IMR-90 (cell line): ENCODE measurements around the gene CLIC3. TPM values are rescaled to one million over a fixed set of nuclear protein-coding genes. Genes with fewer than 3 reads are reported as not detected.

Source experiments
- ATAC-seq: fragments of 200-7000 bp; cut with Tn5 transposase; 2 replicates; pipeline ENCODE4 v1.9.1; 2020; ENCODE audit warnings: low read depth, mild to moderate bottlenecking, moderate library complexity
- BruUV-seq: library from RNA; stranded (reverse); fragments of 400-500 nt; replicated peaks from 2 replicates; lab custom pipeline; 2021; lab: Mats Ljungman, UMichigan
- CTCF ChIA-PET: fragments of 300-600 bp; formaldehyde crosslinking; extraction: SDS; loops from one replicate; lab custom pipeline; 2021; ENCODE audit warnings: antibody characterized with exemption; lab: Yijun Ruan, JAX
- POLR2A ChIA-PET: fragments of 300-600 bp; sonication (Branson Sonifier 250); formaldehyde crosslinking; loops from one replicate; lab custom pipeline; 2022; ENCODE audit warnings: antibody characterized with exemption; ENCODE audit not compliant: unreplicated experiment; lab: Charles Lee
- DNase-seq: peaks from one replicate; pipeline ENCODE4 v3.0.0; 2013
- H2AFZ ChIP-seq: replicated peaks from 2 replicates; pipeline ENCODE3; 2013; ENCODE audit warnings: low read length, mild to moderate bottlenecking; ENCODE audit not compliant: poor library complexity
- H2AK5ac ChIP-seq: 2 replicates; pipeline ENCODE4 v1.6.1; 2013; ENCODE audit warnings: low read depth, low read length, inconsistent platforms
- H2AK9ac ChIP-seq: replicated peaks from 2 replicates; pipeline ENCODE3; 2013; ENCODE audit warnings: mild to moderate bottlenecking, low read depth, low read length, moderate library complexity; ENCODE audit not compliant: poor library complexity
- H2BK120ac ChIP-seq: 2 replicates; pipeline ENCODE4 v1.6.1; 2013; ENCODE audit warnings: low read depth, low read length, inconsistent platforms
- H2BK15ac ChIP-seq: 3 replicates; pipeline ENCODE4 v1.6.1; 2013; ENCODE audit warnings: low read depth, low read length, inconsistent platforms
- H2BK20ac ChIP-seq: 2 replicates; pipeline ENCODE4 v1.6.1; 2013; ENCODE audit warnings: low read depth, mild to moderate bottlenecking, inconsistent platforms, low read length, moderate library complexity
- H2BK5ac ChIP-seq: 2 replicates; pipeline ENCODE4 v1.6.1; 2013; ENCODE audit warnings: mild to moderate bottlenecking, low read depth, low read length, inconsistent platforms; ENCODE audit not compliant: poor library complexity, severe bottlenecking
- H3K14ac ChIP-seq: replicated peaks from 2 replicates; pipeline ENCODE4 v1.6.1; 2013; ENCODE audit warnings: low read depth, low read length, inconsistent platforms
- H3K18ac ChIP-seq: 2 replicates; pipeline ENCODE4 v1.6.1; 2013; ENCODE audit warnings: low read depth, low read length, control low read depth
- H3K23ac ChIP-seq: 2 replicates; pipeline ENCODE4 v1.6.1; 2013; ENCODE audit warnings: low read depth, low read length, inconsistent platforms
- H3K27ac ChIP-seq: 2 replicates; pipeline ENCODE4 v1.5.1; 2013; ENCODE audit warnings: mild to moderate bottlenecking, control low read depth, low read length; ENCODE audit not compliant: insufficient read depth
- H3K27me3 ChIP-seq: 2 replicates; pipeline ENCODE4 v1.6.1; 2013; ENCODE audit warnings: low read length; ENCODE audit not compliant: control insufficient read depth, insufficient read depth
- H3K36me3 ChIP-seq: 2 replicates; pipeline ENCODE4 v1.6.1; 2013; ENCODE audit warnings: low read length, mixed read lengths; ENCODE audit not compliant: control insufficient read depth, insufficient read depth
- H3K4ac ChIP-seq: 2 replicates; pipeline ENCODE4 v1.6.1; 2013; ENCODE audit warnings: low read depth, low read length, inconsistent platforms
- H3K4me1 ChIP-seq: 2 replicates; pipeline ENCODE4 v1.6.1; 2013; ENCODE audit warnings: low read length, mixed read lengths; ENCODE audit not compliant: control insufficient read depth, insufficient read depth
- H3K4me2 ChIP-seq: 2 replicates; pipeline ENCODE4 v1.6.1; 2013; ENCODE audit warnings: low read depth, mild to moderate bottlenecking, control low read depth, low read length, moderate library complexity
- H3K4me3 ChIP-seq: 2 replicates; pipeline ENCODE4 v1.5.1; 2013; ENCODE audit warnings: low read depth, mild to moderate bottlenecking, control low read depth, low read length, moderate library complexity; ENCODE audit not compliant: insufficient read depth
- H3K56ac ChIP-seq: 2 replicates; pipeline ENCODE4 v1.6.1; 2013; ENCODE audit warnings: low read length, inconsistent platforms; ENCODE audit not compliant: insufficient read depth; ENCODE audit errors: extremely low read depth
- H3K79me1 ChIP-seq, 2 experiments: 2 replicates each; pipeline ENCODE4 v1.6.1; 2013; ENCODE audit warnings: low read length in 2 of 2, inconsistent platforms in 1 of 2, low read depth in 1 of 2
- H3K9ac ChIP-seq: 2 replicates; pipeline ENCODE4 v1.6.1; 2013; ENCODE audit warnings: low read depth, low read length, control low read depth
- H3K9me1 ChIP-seq: 2 replicates; pipeline ENCODE4 v1.6.1; 2013; ENCODE audit warnings: low read length, inconsistent platforms; ENCODE audit not compliant: insufficient read depth
- H3K9me3 ChIP-seq: 2 replicates; pipeline ENCODE4 v1.6.1; 2013; ENCODE audit warnings: low read length; ENCODE audit not compliant: control insufficient read depth, insufficient read depth
- H4K20me1 ChIP-seq: 2 replicates; pipeline ENCODE4 v1.6.1; 2013; ENCODE audit warnings: low read length, inconsistent platforms; ENCODE audit not compliant: insufficient read depth
- H4K5ac ChIP-seq: 2 replicates; pipeline ENCODE4 v1.6.1; 2013; ENCODE audit warnings: mild to moderate bottlenecking, low read depth, low read length, control low read depth
- H4K8ac ChIP-seq, 2 experiments: 2 replicates each; pipeline ENCODE4 v1.6.1; 2013; ENCODE audit warnings: low read depth in 2 of 2, low read length in 2 of 2, control low read depth in 1 of 2, inconsistent platforms in 1 of 2
- H4K91ac ChIP-seq: 2 replicates; pipeline ENCODE4 v1.6.1; 2013; ENCODE audit warnings: low read depth, low read length, inconsistent platforms; ENCODE audit not compliant: insufficient read depth
- BHLHE40 ChIP-seq: fragments of 150-350 bp; IDR thresholded peaks from 2 replicates; pipeline ENCODE4 v1.6.1; 2016; ENCODE audit warnings: mild to moderate bottlenecking, low read depth, low read length
- MAFK ChIP-seq: IDR thresholded peaks from 2 replicates; pipeline ENCODE4 v1.6.1; 2012; ENCODE audit warnings: low read depth, low read length, improper control_type of control experiment
- MAZ ChIP-seq: IDR thresholded peaks from 2 replicates; pipeline ENCODE4 v1.6.1; 2012; ENCODE audit warnings: low read depth, mild to moderate bottlenecking, low read length, improper control_type of control experiment, moderate library complexity, borderline replicate concordance
- MXI1 ChIP-seq: IDR thresholded peaks from 2 replicates; pipeline ENCODE4 v1.6.1; 2012; ENCODE audit warnings: low read depth, mild to moderate bottlenecking, low read length, moderate library complexity, borderline replicate concordance
- RAD21 ChIP-seq: IDR thresholded peaks from 2 replicates; pipeline ENCODE4 v1.6.1; 2012; ENCODE audit warnings: low read length, improper control_type of control experiment
- RCOR1 ChIP-seq: IDR thresholded peaks from 2 replicates; pipeline ENCODE4 v1.6.1; 2012; ENCODE audit warnings: mild to moderate bottlenecking, low read length, improper control_type of control experiment; ENCODE audit not compliant: insufficient replicate concordance
- RFX5 ChIP-seq: IDR thresholded peaks from 2 replicates; pipeline ENCODE4 v1.8.0; 2012; ENCODE audit warnings: low read depth, mild to moderate bottlenecking, low read length, moderate library complexity
- SMC3 ChIP-seq: fragments of 150-350 bp; IDR thresholded peaks from 2 replicates; pipeline ENCODE4 v1.6.1; 2016; ENCODE audit warnings: low read depth, mild to moderate bottlenecking, antibody characterized with exemption, low read length, moderate library complexity
- WGBS, 2 experiments: methylation state at CpG; one replicate each; pipeline versions ENCODE4 v1.1.5 to v1.1.7; 2013; ENCODE audit warnings: missing lambda C conversion rate in 2 of 2; ENCODE audit not compliant: insufficient read length in 1 of 2; ENCODE audit errors: extremely low coverage in 2 of 2; 5-methylcytosine and 5-hydroxymethylcytosine counted together
- dilution Hi-C: fragments of 300-500 bp; cut with HindIII; formaldehyde crosslinking; loops from one replicate; pipeline ENCODE4 v1.14.3; 2018; ENCODE audit warnings: low sequenced_read_pairs; ENCODE audit not compliant: unreplicated experiment
- in situ Hi-C: fragments of 300-500 bp; cut with MboI; formaldehyde crosslinking; loops from 3 replicates; pipeline ENCODE4 v1.14.3; 2019; ENCODE audit warnings: low sequenced_read_pairs, inconsistent platforms, mixed read lengths
- intact Hi-C: fragments of 100-400 bp; cut with micrococcal nuclease; formaldehyde crosslinking; loops from 2 replicates; pipeline ENCODE4 v1.10.0; 2022
- polyA plus RNA-seq, 3 experiments: library from polyadenylated mRNA; depleted of rRNA; stranded (reverse); fragments of >200 nt; gene quantifications; 2 replicates each; pipeline ENCODE4 v1.2.3, GENCODE V29; 2012; ENCODE audit warnings: low replicate concordance in 1 of 3
- total RNA-seq: library from RNA; depleted of rRNA; stranded (reverse); fragments of >200 nt; gene quantifications from 2 replicates; pipeline ENCODE4 v1.2.3, GENCODE V29; 2012

CLIC3 gene
- total and polyA plus RNA-seq, 2 of the 4 experiments (the other 2 are of a cell fraction): 0.18 to 1.7 TPM

DNA sequence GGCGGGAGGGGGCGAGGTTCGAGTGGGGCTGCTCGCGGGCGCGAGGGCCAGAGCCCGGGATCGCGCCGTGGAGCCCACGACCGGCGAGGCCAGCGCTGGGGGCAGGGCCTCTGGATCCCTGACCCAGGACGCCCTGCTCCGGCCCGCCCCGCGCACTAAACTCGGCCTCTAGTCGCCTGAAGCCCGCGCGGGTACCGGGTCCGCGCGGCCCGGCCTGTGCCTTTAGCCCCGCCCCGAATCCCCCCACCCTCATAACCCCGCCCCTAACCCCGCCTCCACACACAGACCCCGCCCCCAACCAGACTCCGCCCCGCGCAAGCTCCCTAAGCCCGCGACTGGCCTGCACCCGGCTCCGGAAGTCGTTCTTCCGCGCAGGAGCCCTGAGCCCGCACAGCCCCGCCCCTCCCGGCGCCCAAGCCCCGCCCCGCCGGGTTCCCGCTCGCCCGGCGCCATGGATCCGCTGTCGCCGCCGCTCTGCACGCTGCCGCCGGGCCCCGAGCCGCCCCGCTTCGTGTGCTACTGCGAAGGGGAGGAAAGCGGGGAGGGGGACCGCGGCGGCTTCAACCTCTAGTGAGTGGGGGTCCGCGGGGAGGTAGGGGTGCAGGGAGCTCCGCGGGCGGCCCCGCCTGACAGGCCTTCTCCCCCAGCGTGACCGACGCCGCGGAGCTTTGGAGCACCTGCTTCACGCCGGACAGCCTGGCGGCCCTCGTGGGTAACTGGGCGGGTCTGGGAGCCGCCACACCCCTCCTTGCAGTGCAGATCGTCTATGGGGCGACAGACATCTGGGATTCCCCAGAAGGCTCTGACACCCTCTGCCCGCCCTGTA is 4.2 kb downstream of the CLIC3 start, which contains the start of gene PAXX:
PAXX (plus strand) TSS at position 430 of the 826 bp plus-strand sequence; CDS start at position 452, 22 bp downstream.
- 0 out of 2 replicates have a peak within 1 kb of the TSS, but pooled peaks have one; percentile 30 for H2BK120ac ChIP-seq
- H3K9me1 ChIP-seq: peaks cover 3% of the 10 kb centered on the region; the same call in 1 of the 2 replicates
- DNase-seq (peak; percentile 82), ATAC-seq (peak; percentile 99)
- peaks cover 6% of the 10 kb centered on the region for H3K9me3 ChIP-seq
- in situ Hi-C loops: no loop called here
- peak within 1 kb of the TSS; percentile 26; the same call in 1 of the 2 replicates for H4K91ac ChIP-seq
- H4K5ac ChIP-seq: peak within 1 kb of the TSS; percentile 82
- peak within 1 kb of the TSS; percentile 58 for H3K4me3 ChIP-seq
- TSS peak; percentile 66 for BruUV-seq
- peak within 1 kb of the TSS; percentile 56 to 88; a peak in 3 of 4 replicates for H4K8ac ChIP-seq
- H2AK5ac ChIP-seq: peak within 1 kb of the TSS; percentile 93
- intact Hi-C loops: no loop called here
- peaks cover 6 to 16% of the 10 kb centered on the region in 2 experiments; a peak in 3 of 4 replicates for H3K79me1 ChIP-seq
- H3K56ac ChIP-seq: no peak within 1 kb of the TSS
- peak within 1 kb of the TSS; percentile 67 for H3K4me2 ChIP-seq
- H2BK15ac ChIP-seq: no peak within 1 kb of the TSS
- 0% methylated on average over 10 of the region's 92 CpGs; no CpG with 5 or more reads in 1 of the 2 experiments for WGBS, 2 experiments
- H3K27me3 ChIP-seq: peaks cover 15% of the 10 kb centered on the region
- no peaks in the 10 kb centered on the region; the same call in 1 of the 2 replicates for H4K20me1 ChIP-seq
- ChIA-PET POLR2A (no interaction called here), CTCF (interaction anchor here (1.6 kb wide), 1 partner anchor 37 kb away, joined by 7 read pairs; no protein-coding TSS in a partner anchor)
- peak within 1 kb of the TSS; percentile 95 for H2AK9ac ChIP-seq
- peak within 1 kb of the TSS; percentile 67; the same call in 1 of the 2 replicates for H3K27ac ChIP-seq
- dilution Hi-C loops: no loop called here
- no peak within 1 kb of the TSS for H2BK20ac ChIP-seq
- H3K23ac ChIP-seq: peak within 1 kb of the TSS; percentile 7
- H2BK5ac ChIP-seq: peak within 1 kb of the TSS; percentile 28
- peak within 1 kb of the TSS; percentile 93 for H2AFZ ChIP-seq
- H3K9ac ChIP-seq: peak within 1 kb of the TSS; percentile 46
- peak within 1 kb of the TSS; percentile 66 for H3K14ac ChIP-seq
- H3K18ac ChIP-seq: no peak within 1 kb of the TSS
- TF ChIP-seq MAZ: peak; percentile 51; the same call in 1 of the 2 replicates
- TF ChIP-seq MXI1: peak; percentile 72; the same call in 1 of the 2 replicates
- no peak for TF ChIP-seq RFX5
- no peak for TF ChIP-seq RAD21
- TF ChIP-seq MAFK: no peak
- no peak for TF ChIP-seq RCOR1
- no peak for TF ChIP-seq SMC3
- TF ChIP-seq BHLHE40: no peak
- H3K4me1 ChIP-seq: peaks cover 18% of the 10 kb centered on the region
- H3K4ac ChIP-seq: peak within 1 kb of the TSS; percentile 77
- peaks cover 5% of the 10 kb centered on the region; the same call in 1 of the 2 replicates for H3K36me3 ChIP-seq
